Hematopoietic multipotent progenitor cell treated with erythropoietin and hydrocortisone succinate and interleukin-3 and kit ligand, for 17 days (in vitro differentiated cells): Measurements from ENCODE around the gene CFAP221.

Source experiments
- DNase-seq: peaks from one replicate; pipeline ENCODE4 v3.0.0-alpha.2; 2015; ENCODE audit warnings: low spot score

The CFAP221 gene

DNA sequence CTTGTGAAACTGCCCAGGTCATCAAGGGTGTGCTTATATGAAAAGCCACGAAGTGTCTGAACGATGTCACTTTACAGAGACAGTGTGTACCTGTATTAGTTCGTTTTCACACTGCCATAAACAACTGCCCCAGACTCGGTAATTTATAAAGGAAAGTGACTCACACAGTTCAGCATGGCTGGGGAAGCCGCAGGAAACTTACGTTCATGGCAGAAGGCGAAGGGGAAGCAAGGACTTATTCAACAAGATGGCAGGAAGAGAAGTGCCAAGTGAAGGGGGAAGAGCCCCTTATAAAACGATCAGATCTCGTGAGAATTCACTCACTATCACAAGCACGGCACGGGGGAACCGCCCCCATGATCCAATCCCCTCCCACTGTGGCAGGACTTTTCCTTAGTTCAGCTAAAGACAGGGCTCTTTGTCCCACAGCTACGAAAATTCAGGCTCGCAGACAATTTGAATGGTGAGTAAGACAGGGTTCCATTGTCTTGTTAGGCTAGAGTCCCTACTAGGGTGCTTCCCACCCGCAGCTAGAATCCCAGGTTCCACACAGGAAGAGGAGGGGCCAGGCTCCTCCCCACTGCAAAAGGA lies 154.9 kb downstream of the CFAP221 start:
- no peak for DNase-seq

- DNase-seq = no peak
These were observed 156.6 kb downstream of the CFAP221 start for GRCh38 chr2:119700866-119701265.

DNA sequence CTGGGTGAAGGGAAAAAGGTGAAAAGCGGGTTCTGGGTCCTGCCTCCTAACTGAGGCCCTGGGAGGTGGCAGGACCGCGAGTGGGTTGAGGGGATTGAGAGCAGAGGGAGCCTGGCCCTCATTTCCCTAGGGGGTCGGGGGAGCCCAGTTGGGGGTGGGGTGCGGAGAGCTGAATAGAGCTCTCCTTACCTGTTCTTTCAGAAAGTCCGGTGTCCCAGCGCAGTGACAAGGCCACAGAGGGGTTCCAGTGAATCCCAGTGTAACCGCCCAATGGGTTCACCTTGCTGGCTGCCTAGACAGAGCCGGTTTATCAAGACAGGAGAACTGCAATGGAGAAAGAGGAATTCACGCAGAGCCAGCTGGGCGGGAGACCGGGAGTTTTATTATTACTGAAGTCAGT lies 157.1 kb downstream of the CFAP221 start:
- no peak for DNase-seq

GRCh38 chr2:119702203-119702917 lies 158.1 kb downstream of the CFAP221 start:
- DNase-seq = no peak

DNA sequence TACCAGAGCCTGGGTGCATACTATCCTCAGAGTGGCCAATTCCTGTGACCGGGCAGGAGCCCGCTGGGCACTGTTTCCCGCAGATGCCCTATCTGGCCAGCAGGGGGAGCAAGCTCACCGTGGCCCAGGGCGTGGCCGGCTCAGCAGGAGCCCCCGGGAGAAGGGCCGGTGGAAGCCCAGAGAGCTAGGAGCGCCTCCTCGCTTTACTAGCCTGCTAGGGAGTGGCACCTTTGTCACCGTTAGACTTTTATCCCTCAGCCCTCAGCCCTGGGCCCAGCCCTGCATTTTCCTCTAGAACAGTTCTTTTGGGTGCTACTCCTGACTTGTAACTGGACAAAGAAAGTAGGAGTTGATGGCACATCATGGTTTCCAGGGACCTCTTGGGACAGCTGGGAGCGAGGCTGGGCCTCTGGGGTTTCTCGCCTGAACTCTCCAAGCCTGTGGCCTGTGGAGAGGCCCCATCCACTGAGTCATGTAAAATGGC lies 158.7 kb downstream of the CFAP221 start:
- peak; percentile 62 for DNase-seq

DNA sequence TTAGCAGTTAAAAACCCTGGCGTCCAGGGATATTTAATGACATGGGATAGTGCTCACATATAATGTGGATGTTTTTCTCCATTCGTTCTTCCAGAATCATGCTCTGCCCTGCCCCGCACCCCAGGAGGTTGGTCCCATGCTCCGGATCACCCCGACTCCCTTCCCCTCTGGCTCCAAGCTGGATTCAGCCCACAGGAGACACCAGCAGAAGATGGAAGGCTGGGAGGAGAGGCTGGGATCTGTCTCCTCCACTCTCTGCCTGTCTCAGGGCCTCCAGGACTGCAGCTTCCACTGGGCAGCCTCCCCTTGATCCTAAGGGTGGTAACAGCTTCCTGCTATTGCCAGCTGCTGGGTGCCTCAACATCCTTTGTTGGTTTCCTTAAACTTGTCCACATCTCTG lies 159.3 kb downstream of the CFAP221 start:
- DNase-seq = no peak

- no peak for DNase-seq
These were observed 160.4 kb downstream of the CFAP221 start for GRCh38 chr2:119704670-119705120.

DNA sequence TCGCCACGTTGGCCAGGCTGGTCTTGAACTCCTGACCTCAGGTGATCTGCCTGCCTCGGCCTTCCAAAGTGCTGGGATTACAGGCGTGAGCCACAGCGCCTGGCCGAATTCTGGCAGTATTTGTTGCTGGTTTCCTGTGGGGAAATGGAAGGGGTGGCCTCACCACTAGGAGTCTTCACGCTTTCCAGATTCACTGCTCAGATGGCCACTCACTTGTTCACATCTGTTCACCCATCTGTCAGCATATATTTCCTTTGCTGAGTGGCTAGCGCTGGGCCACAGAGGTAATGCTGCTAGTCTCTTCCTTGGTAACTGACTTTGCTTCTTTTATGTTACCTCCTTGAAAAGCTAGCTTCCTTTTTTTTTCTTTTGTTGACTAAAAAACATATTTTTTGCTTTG lies 162.0 kb downstream of the CFAP221 start:
- no peak for DNase-seq
